RWPE2 (cell line): ENCODE measurements around the gene HTT.

ENCODE experiments used
- ATAC-seq: fragments of 200-7000 bp; cut with Tn5 transposase; 3 replicates; pipeline ENCODE4 v1.9.1; 2021; ENCODE audit warnings: low read depth
- DNase-seq: peaks from one replicate; pipeline ENCODE4 v3.0.0-alpha.2; 2020; ENCODE audit warnings: low spot score
- H3K27ac ChIP-seq: fragments of 450-650 bp; 2 replicates; pipeline ENCODE4 v1.5.1; 2017; ENCODE audit warnings: mild to moderate bottlenecking; ENCODE audit not compliant: poor library complexity, severe bottlenecking
- H3K27me3 ChIP-seq: fragments of 250-450 bp; sonication (Bioruptor Pico); 2 replicates; pipeline ENCODE4 v1.5.1; 2021; ENCODE audit warnings: mild to moderate bottlenecking, moderate library complexity; ENCODE audit not compliant: insufficient read depth, poor library complexity, severe bottlenecking
- H3K36me3 ChIP-seq: fragments of 250-450 bp; sonication (Bioruptor Pico); 2 replicates; pipeline ENCODE4 v1.5.1; 2020; ENCODE audit warnings: low read depth, mild to moderate bottlenecking, moderate library complexity
- H3K4me1 ChIP-seq: fragments of 250-450 bp; sonication (Bioruptor Pico); 2 replicates; pipeline ENCODE4 v1.5.1; 2021; ENCODE audit warnings: mild to moderate bottlenecking, moderate library complexity; ENCODE audit not compliant: insufficient read depth, poor library complexity, severe bottlenecking
- H3K4me3 ChIP-seq: fragments of 250-450 bp; sonication (Bioruptor Pico); 2 replicates; pipeline ENCODE4 v1.5.1; 2021; ENCODE audit warnings: mild to moderate bottlenecking, moderate library complexity; ENCODE audit not compliant: severe bottlenecking
- H3K9me3 ChIP-seq: fragments of 250-450 bp; sonication (Bioruptor Pico); 2 replicates; pipeline ENCODE4 v1.5.1; 2021; ENCODE audit warnings: mild to moderate bottlenecking, moderate library complexity; ENCODE audit not compliant: severe bottlenecking
- TF ChIP-seq, protein P1 (sequence below): fragments of 450-650 bp; IDR thresholded peaks from one replicate; pipeline ENCODE4 v1.5.1; 2017; ENCODE audit warnings: mild to moderate bottlenecking, moderate library complexity; ENCODE audit not compliant: poor library complexity, severe bottlenecking

Gene HTT

DNA sequence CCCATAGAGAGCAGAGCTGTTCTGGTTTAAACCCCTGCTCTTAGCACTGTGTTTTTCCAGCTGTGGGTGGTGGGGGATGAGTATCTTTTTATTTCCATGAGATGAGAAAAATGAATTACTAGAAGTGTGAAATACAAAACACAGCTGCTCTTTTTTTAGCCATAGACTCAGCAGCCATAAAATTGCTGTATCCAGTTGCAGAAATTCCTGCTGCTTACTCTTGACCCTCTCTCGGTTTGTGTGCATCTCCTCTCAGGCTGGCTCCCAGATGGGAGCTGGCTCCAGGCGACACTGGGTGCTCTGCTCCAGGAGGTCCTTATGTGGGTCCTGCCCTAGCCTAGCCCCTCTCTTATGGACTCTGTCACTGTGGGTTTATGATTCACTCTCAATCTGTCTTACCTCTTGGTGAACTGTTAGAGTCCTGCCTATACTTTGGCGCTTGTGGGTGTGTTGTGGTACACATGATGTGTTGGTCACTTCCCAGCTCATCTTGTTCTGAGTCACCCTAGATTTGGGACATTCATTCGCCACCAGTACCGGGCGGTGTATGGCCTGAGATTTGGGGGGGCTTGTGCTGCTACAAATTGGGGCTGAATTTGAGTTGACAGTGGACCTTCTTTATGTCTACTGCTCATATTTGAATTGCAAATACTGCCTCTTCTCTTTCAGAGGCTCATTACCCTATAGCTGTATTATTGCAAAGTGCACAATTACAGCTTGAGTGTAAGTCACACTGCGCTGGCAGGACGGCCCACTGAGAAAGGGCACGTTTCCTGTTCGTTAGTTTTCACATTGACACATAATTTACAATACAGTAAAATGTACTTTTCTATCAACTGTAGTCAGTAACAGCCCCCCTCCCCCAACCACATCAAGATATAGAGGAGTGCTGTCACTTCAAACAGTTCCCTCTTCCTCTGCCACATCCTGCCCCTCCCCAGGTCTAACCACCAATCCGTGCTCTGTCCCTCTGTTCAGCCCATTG is 127.5 kb downstream of the HTT start:
- ATAC-seq: no peak
- TF ChIP-seq, protein P1, sequence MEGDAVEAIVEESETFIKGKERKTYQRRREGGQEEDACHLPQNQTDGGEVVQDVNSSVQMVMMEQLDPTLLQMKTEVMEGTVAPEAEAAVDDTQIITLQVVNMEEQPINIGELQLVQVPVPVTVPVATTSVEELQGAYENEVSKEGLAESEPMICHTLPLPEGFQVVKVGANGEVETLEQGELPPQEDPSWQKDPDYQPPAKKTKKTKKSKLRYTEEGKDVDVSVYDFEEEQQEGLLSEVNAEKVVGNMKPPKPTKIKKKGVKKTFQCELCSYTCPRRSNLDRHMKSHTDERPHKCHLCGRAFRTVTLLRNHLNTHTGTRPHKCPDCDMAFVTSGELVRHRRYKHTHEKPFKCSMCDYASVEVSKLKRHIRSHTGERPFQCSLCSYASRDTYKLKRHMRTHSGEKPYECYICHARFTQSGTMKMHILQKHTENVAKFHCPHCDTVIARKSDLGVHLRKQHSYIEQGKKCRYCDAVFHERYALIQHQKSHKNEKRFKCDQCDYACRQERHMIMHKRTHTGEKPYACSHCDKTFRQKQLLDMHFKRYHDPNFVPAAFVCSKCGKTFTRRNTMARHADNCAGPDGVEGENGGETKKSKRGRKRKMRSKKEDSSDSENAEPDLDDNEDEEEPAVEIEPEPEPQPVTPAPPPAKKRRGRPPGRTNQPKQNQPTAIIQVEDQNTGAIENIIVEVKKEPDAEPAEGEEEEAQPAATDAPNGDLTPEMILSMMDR: no peak
- no peak for DNase-seq
- Histone ChIP-seq H3K9me3 (no peaks in the 10 kb centered on the region), H3K4me1 (no peaks in the 10 kb centered on the region), H3K4me3 (no peak overlapping the region), H3K36me3 (peaks cover 35% of the 10 kb centered on the region), H3K27me3 (no peaks in the 10 kb centered on the region), H3K27ac (no peak overlapping the region)

DNA sequence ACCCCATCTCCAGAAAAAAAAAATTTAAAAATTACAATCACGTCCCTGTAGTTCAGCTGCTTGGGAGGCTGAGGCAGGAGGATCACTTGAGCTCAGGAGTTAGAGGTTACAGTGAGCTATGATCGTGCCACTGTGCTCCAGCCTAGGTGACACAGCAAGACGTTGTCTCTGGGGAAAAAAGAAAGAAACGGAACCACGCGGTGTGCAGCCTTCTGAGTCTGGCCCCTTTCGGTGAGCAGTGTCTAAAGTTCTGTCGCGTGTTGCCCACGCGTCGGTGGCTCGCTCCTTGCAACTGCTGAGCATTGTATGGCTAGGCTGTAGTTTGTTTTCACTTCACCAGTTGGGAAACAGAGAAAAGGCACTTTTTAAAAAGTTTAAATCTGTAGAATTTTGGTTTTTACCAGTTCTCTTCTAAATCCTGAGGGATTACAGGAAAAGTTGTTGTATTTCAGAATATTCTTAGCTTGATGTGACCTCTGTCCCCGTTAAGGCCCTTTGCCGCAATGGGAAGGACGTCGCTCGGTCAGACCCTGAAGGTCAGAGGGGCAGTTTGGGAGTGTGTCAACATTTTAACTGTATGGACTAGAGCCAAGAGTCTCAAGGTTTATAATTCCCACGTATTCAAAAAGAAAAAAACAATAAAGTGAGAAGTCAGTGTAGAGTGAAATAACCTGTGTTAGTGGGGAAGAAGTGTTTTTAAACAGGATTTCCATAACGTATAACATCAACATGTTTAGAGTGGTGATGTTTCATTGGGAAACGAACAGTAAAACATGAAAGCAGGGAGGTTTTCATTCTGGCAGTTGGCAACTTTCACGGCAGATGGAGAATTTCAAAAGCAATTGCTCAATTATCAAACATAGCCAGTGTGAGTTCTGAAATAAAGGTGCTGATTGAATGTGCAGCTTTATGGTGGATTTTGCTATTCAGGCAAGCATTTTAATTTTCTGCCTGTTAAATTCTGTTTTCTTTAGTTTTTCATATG is 128.6 kb downstream of the HTT start:
- Histone ChIP-seq H3K27ac (no peak overlapping the region), H3K9me3 (no peaks in the 10 kb centered on the region), H3K4me3 (no peak overlapping the region), H3K27me3 (no peaks in the 10 kb centered on the region), H3K36me3 (peaks cover 46% of the 10 kb centered on the region), H3K4me1 (no peaks in the 10 kb centered on the region)
- ATAC-seq: no peak
- DNase-seq: no peak
- TF ChIP-seq, protein P1: no peak

DNA sequence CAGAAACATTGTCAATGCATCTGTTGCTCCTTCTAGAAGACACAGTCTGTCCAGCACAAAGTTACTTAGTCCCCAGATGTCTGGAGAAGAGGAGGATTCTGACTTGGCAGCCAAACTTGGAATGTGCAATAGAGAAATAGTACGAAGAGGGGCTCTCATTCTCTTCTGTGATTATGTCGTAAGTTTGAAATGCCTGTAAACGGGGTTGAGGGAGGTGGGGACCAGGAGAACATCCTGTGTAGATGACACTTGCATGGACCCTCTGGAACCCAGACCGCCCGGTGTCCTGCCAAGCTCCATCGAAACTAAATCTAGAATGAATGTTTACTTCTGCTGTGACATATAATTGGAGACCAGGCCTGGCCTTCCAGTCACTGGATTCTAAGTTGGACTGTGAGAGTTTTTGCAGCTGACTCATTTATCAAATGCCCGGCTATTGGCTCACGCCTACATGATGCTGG is 129.5 kb downstream of the HTT start:
- Histone ChIP-seq H3K4me1 (no peaks in the 10 kb centered on the region), H3K27ac (no peak overlapping the region), H3K27me3 (no peaks in the 10 kb centered on the region), H3K36me3 (peaks cover 50% of the 10 kb centered on the region), H3K9me3 (no peaks in the 10 kb centered on the region), H3K4me3 (no peak overlapping the region)
- DNase-seq (no peak), ATAC-seq (no peak)
- TF ChIP-seq, protein P1: no peak

DNA sequence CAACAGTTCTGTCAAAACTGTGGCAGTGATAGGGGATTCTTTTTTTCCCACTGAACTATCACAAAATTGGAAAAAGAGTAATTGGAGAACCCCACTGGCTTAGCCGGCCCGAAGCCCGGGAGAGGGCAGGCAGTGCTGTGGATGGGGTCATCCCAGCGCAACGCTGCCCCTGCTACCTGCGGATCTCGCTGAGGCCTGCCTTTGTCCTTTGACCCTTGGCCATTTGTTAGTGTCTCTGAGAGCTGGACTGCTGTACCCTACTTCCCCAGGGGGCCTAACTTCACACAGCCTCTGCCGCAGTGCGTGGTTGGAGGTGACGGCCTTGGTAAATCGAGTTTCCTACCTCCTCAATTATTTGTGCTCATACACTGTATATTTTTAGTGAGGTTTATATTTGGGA is 131.5 kb downstream of the HTT start:
- Histone ChIP-seq H3K27me3 (no peaks in the 10 kb centered on the region), H3K27ac (no peak overlapping the region), H3K36me3 (peaks cover 45% of the 10 kb centered on the region), H3K9me3 (no peaks in the 10 kb centered on the region), H3K4me1 (no peaks in the 10 kb centered on the region), H3K4me3 (no peak overlapping the region)
- ATAC-seq (no peak), DNase-seq (no peak)
- TF ChIP-seq, protein P1: no peak
